Stimulated activated CD4-positive, alpha-beta T cell treated with anti-CD3 and anti-CD28 coated beads, Interleukin-4, amount 100 ng/mL, for 24 hours (primary cell): Measurements from ENCODE around the gene C20orf204.
"Not testable (repeated sequence)": the region's sequence is repeated elsewhere in the genome, so short reads cannot be mapped to it uniquely, and the experiment has no call there.

Experiments used
- DNase-seq: peaks from one replicate; pipeline ENCODE4 v3.0.0-alpha.2; 2020

C20orf204 gene

GRCh38 chr20:64084685-64085152 is 48.7 kb downstream of the C20orf204 start:
- DNase-seq = no peak

- DNase-seq = no peak
Measured at GRCh38 chr20:64086801-64087200, 50.8 kb downstream of the C20orf204 start.

GRCh38 chr20:64087226-64087825 is 51.3 kb downstream of the C20orf204 start:
- DNase-seq = not testable (repeated sequence)

GRCh38 chr20:64088586-64088985 is 52.6 kb downstream of the C20orf204 start:
- DNase-seq = not testable (repeated sequence)
